ENCODE data around the gene PREPL. TPM values are rescaled to one million over a fixed set of nuclear protein-coding genes. Genes with fewer than 3 reads are reported as not detected.

The PREPL gene
- total and polyA plus RNA-seq, 2 of the 8 experiments (the other 6 are each of a cell fraction or from before 2014, with no cell fraction given) = 13.6 to 38.9 TPM

DNA sequence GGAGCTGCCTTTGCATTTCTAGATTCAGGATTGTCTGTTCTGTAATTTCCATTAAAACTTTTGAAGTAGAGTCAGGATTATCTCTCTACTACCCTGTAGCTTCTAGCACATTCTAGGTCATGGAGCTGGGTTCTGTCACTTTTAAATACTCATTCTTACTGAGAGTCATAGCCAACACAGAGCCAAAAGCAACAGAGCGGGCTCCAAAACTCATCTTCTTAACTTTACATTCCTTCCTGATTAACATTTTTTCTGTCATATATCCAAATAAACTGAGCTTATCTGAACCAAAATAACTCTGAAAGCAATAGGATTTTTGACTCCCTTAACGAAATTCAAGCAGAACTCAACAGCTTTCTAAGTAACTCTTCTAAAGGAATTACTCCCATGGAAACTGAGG, 12.9 kb downstream of the PREPL start:
- peaks cover 0 to 8% (median 4%) of the 10 kb centered on the region in 4 experiments; a peak in 3 of 8 replicates for H3K36me3 ChIP-seq (ENCODE audit: control insufficient read depth in 2 of 4, insufficient read depth in 4 of 4, low read length in 3 of 4)
- no peak overlapping the region for H3K56ac ChIP-seq (replicated peaks; ENCODE audit: insufficient read length, low read depth, low read length)
- no peak overlapping the region for H2AFZ ChIP-seq (ENCODE audit: low read length)
- no peak overlapping the region for H2BK12ac ChIP-seq (ENCODE audit: low read depth, low read length)
- H3K27me3 ChIP-seq (replicated peaks in 1 of 4; ENCODE audit: control insufficient read depth in 3 of 4, extremely low read depth in 1 of 4, insufficient read depth in 3 of 4, low read length in 3 of 4) = no peaks in the 10 kb centered on the region
- POLR2A ChIA-PET (ENCODE audit: partially characterized antibody) = interaction anchor here (0.8 to 1.0 kb wide), 2 partner anchors 10 to 12 kb away, joined by 4 to 6 read pairs; no protein-coding TSS in a partner anchor
- no peak overlapping the region for H3K14ac ChIP-seq (ENCODE audit: insufficient read length)
- 0 out of 7 replicates have a peak, but pooled peaks cover 0 to 2% (median 0%) of the 10 kb centered on the region in 4 experiments for H3K4me1 ChIP-seq (replicated peaks in 1 of 4; ENCODE audit: control insufficient read depth in 3 of 4, insufficient read depth in 4 of 4, low read length in 3 of 4)
- H3K9me3 ChIP-seq (ENCODE audit: insufficient read depth in 2 of 2, low read depth in 1 of 2, low read length in 1 of 2) = no peaks in the 10 kb centered on the region
- H2BK15ac ChIP-seq (ENCODE audit: low read length) = no peak overlapping the region
- 94% methylated on average over 2 of the region's 2 CpGs; no CpG with 5 or more reads in 1 of the 2 experiments for WGBS, 2 experiments (ENCODE audit: extremely low coverage in 1 of 2, insufficient coverage in 1 of 2, insufficient read length in 1 of 2, insufficient replicate concordance in 2 of 2, low coverage in 1 of 2, low lambda C conversion rate in 2 of 2, missing lambda C conversion rate in 1 of 2)
- FAIRE-seq = no peak
- CTCF ChIA-PET (ENCODE audit: partially characterized antibody) = interaction anchor here (0.6 to 1.5 kb wide), 6 partner anchors 11 to 474 kb away, joined by 3 to 4 read pairs (median 3); no protein-coding TSS in a partner anchor
- H3K9ac ChIP-seq (replicated peaks in 1 of 4; ENCODE audit: extremely low read depth in 1 of 4, low read depth in 3 of 4, low read length in 3 of 4) = no peak overlapping the region
- no peak overlapping the region for H3K18ac ChIP-seq (ENCODE audit: extremely low read depth, low read length)
- no peak overlapping the region for H4K91ac ChIP-seq (replicated peaks; ENCODE audit: insufficient read length, low read length)
- H3K23ac ChIP-seq (ENCODE audit: insufficient read length) = no peak overlapping the region
- no peak overlapping the region for H2BK5ac ChIP-seq (ENCODE audit: low read depth, low read length)
- H2AK5ac ChIP-seq (ENCODE audit: low read depth, low read length) = no peak overlapping the region
- no peaks in the 10 kb centered on the region for H3K23me2 ChIP-seq (ENCODE audit: low read depth, low read length)
- H3K4ac ChIP-seq (replicated peaks; ENCODE audit: insufficient read length, low read depth, low read length) = no peak overlapping the region
- H3K4me2 ChIP-seq (ENCODE audit: insufficient read depth in 1 of 2, low read depth in 2 of 2, low read length in 2 of 2) = no peak overlapping the region
- no peak overlapping the region for H3K27ac ChIP-seq (ENCODE audit: low read depth, low read length)
- no peak overlapping the region for H2BK120ac ChIP-seq (replicated peaks; ENCODE audit: low read depth, low read length)
- no peaks in the 10 kb centered on the region for H3K79me1 ChIP-seq (ENCODE audit: low read depth, low read length)
- H3K4me3 ChIP-seq (ENCODE audit: extremely low read depth in 1 of 4, insufficient read depth in 2 of 4, low read depth in 3 of 4, low read length in 4 of 4) = no peak overlapping the region
- DNase-seq (ENCODE audit: low read depth in 1 of 2, low spot score in 2 of 2) = no peak
- no peak overlapping the region for H4K8ac ChIP-seq (ENCODE audit: extremely low read depth, insufficient read depth, low read length)
- no peaks in the 10 kb centered on the region for H3K79me2 ChIP-seq (ENCODE audit: control insufficient read depth in 1 of 2, insufficient read depth in 2 of 2, low read length in 2 of 2)
- H2BK20ac ChIP-seq (ENCODE audit: low read length) = no peak overlapping the region
- no peak overlapping the region for H4K5ac ChIP-seq (ENCODE audit: insufficient read length, low read depth, low read length)
- H4K20me1 ChIP-seq (replicated peaks in 1 of 2; ENCODE audit: control insufficient read depth in 1 of 2, insufficient read depth in 2 of 2, low read length in 2 of 2) = no peaks in the 10 kb centered on the region
- TF ChIP-seq PHF8 (conservative IDR thresholded peaks at IDR 0.05; ENCODE audit: low read depth, low read length) (no peak), EP300 (IDR thresholded peaks at IDR 0.05; ENCODE audit: borderline replicate concordance in 1 of 2, low read depth in 2 of 2, low read length in 2 of 2) (no peak), CHD1 (IDR thresholded peaks at IDR 0.05; ENCODE audit: low read depth, low read length) (no peak), RXRA (IDR thresholded peaks at IDR 0.05; ENCODE audit: insufficient read depth, low read depth, low read length) (no peak), KDM5A (IDR thresholded peaks at IDR 0.05; ENCODE audit: low read length) (no peak), ASH2L (IDR thresholded peaks at IDR 0.05; ENCODE audit: low read length) (no peak), RAD21 (IDR thresholded peaks at IDR 0.05 in 1 of 2, conservative IDR thresholded peaks at IDR 0.05 in 1 of 2; ENCODE audit: low read depth in 2 of 2, low read length in 2 of 2) (no peak)
- TF ChIP-seq, protein P1, sequence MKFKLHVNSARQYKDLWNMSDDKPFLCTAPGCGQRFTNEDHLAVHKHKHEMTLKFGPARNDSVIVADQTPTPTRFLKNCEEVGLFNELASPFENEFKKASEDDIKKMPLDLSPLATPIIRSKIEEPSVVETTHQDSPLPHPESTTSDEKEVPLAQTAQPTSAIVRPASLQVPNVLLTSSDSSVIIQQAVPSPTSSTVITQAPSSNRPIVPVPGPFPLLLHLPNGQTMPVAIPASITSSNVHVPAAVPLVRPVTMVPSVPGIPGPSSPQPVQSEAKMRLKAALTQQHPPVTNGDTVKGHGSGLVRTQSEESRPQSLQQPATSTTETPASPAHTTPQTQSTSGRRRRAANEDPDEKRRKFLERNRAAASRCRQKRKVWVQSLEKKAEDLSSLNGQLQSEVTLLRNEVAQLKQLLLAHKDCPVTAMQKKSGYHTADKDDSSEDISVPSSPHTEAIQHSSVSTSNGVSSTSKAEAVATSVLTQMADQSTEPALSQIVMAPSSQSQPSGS (IDR thresholded peaks at IDR 0.05; ENCODE audit: low read length) = no peak
- TF ChIP-seq, protein P2, sequence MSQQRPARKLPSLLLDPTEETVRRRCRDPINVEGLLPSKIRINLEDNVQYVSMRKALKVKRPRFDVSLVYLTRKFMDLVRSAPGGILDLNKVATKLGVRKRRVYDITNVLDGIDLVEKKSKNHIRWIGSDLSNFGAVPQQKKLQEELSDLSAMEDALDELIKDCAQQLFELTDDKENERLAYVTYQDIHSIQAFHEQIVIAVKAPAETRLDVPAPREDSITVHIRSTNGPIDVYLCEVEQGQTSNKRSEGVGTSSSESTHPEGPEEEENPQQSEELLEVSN (IDR thresholded peaks at IDR 0.05) = no peak
- TF ChIP-seq, protein P3, sequence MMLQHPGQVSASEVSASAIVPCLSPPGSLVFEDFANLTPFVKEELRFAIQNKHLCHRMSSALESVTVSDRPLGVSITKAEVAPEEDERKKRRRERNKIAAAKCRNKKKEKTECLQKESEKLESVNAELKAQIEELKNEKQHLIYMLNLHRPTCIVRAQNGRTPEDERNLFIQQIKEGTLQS (IDR thresholded peaks at IDR 0.05; ENCODE audit: insufficient read depth, low read depth, low read length) = no peak

Measured in H1 (cell line).